ENCODE measurements around the gene AMZ1.

- no peak for TF ChIP-seq EZH2 (IDR thresholded peaks at IDR 0.05; ENCODE audit: insufficient read depth, poor library complexity, severe bottlenecking)
- no peak for TF ChIP-seq EZH2phosphoT487 (IDR thresholded peaks at IDR 0.05; ENCODE audit: insufficient read depth, low read depth)
Observed at GRCh38 chr7:2645274-2645868, 42.6 kb upstream of the AMZ1 start.
